ENCODE measurements around the gene NNAT. TPM values are rescaled to one million over a fixed set of nuclear protein-coding genes. Genes with fewer than 3 reads are reported as not detected.

NNAT gene
- total and polyA plus RNA-seq, 2 experiments from 2014 or later, result 0.90 TPM; not detected in 1

DNA sequence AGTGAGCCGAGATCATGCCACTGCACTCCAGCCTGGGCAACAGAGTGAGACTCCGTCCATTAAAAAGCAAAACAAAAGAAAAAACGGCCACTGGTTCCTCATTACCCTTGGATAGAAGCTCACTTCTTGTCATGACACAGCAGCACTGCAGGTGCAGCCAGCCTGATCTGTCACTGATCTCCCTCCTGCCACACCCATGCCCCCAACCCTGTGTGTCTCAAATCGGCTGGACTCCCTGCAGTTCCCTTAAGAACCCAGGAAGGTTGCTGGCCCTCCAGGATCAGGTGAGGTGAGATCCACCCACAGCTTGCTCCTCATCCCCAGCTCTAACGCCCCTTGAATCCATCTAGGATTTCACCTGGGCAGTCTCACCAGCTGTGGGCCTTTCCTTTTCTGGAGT is 26.3 kb upstream of the NNAT start:
- Histone ChIP-seq H3K9me3 (ENCODE audit: low read depth) (no peaks in the 10 kb centered on the region), H3K9ac (no peak overlapping the region), H3K79me2 (ENCODE audit: insufficient read depth) (no peaks in the 10 kb centered on the region), H3K4me1 (ENCODE audit: insufficient read depth) (no peaks in the 10 kb centered on the region), H3K36me3 (ENCODE audit: low read depth) (no peaks in the 10 kb centered on the region), H3K27me3 (replicated peaks; ENCODE audit: insufficient read depth) (no peaks in the 10 kb centered on the region), H2AFZ (no peak overlapping the region), H3K27ac (no peak overlapping the region), H3K9me2 (ENCODE audit: insufficient read depth) (no peaks in the 10 kb centered on the region), H3F3A (ENCODE audit: insufficient read depth) (peaks cover 6% of the 10 kb centered on the region; the same call in 1 of the 2 replicates), H4K20me1 (ENCODE audit: insufficient read depth) (no peaks in the 10 kb centered on the region), H3K4me2 (ENCODE audit: unreplicated experiment) (no peak overlapping the region), H3K4me3 (no peak overlapping the region)
- in situ Hi-C loops (cut with MboI), result no loop called here
- no peak for DNase-seq
- TF ChIP-seq EZH2 (IDR thresholded peaks at IDR 0.05; ENCODE audit: insufficient read depth, poor library complexity, severe bottlenecking) (no peak), EZH2phosphoT487 (IDR thresholded peaks at IDR 0.05; ENCODE audit: insufficient read depth, low read depth) (no peak)
- WGBS, 2 experiments (ENCODE audit: low coverage in 1 of 2, low lambda C conversion rate in 2 of 2, missing lambda C conversion rate in 2 of 2), result 50 to 60% methylated on average over 5 of the region's 5 CpGs

DNA sequence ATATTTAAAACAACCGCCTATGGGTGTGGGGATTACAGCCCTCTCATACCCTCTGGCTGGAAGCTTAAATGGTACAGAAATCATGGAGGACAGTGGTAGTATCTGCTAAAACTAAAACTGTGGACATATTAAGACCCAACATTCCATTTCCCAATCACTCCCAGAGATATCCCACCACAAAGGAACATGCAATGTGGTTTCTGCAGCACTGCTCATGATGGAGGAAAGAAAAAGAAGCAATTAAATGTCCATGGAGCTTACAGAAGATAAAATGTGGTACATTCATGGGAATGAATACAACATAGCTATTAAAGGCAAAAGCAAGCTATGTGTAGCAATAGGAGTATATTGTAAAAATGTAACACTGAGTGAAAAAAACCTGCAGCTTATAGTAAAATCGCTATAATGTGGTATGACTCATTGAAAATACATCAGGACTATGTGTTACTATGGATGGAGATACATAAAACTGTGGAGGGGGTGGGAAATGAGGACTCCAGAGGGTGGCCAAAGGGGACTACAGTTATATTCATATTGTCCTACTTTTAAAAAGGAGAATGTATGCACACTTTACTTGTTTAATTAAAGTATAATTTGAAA is 22.9 kb upstream of the NNAT start:
- Histone ChIP-seq H3K9me2 (ENCODE audit: insufficient read depth) (no peaks in the 10 kb centered on the region), H3F3A (ENCODE audit: insufficient read depth) (peaks cover 8% of the 10 kb centered on the region; the same call in 1 of the 2 replicates), H3K27me3 (replicated peaks; ENCODE audit: insufficient read depth) (no peaks in the 10 kb centered on the region), H3K36me3 (ENCODE audit: low read depth) (no peaks in the 10 kb centered on the region), H3K4me1 (ENCODE audit: insufficient read depth) (no peaks in the 10 kb centered on the region), H4K20me1 (ENCODE audit: insufficient read depth) (no peaks in the 10 kb centered on the region), H3K79me2 (ENCODE audit: insufficient read depth) (no peaks in the 10 kb centered on the region), H3K9me3 (ENCODE audit: low read depth) (no peaks in the 10 kb centered on the region), H3K9ac (no peak overlapping the region), H3K27ac (no peak overlapping the region), H3K4me3 (no peak overlapping the region), H2AFZ (no peak overlapping the region), H3K4me2 (ENCODE audit: unreplicated experiment) (no peak overlapping the region)
- 89% methylated on average over 2 of the region's 2 CpGs for WGBS, 2 experiments (ENCODE audit: low coverage in 1 of 2, low lambda C conversion rate in 2 of 2, missing lambda C conversion rate in 2 of 2)
- in situ Hi-C loops (cut with MboI), result no loop called here
- no peak for DNase-seq
- TF ChIP-seq EZH2phosphoT487 (IDR thresholded peaks at IDR 0.05; ENCODE audit: insufficient read depth, low read depth) (no peak), EZH2 (IDR thresholded peaks at IDR 0.05; ENCODE audit: insufficient read depth, poor library complexity, severe bottlenecking) (no peak)

DNA sequence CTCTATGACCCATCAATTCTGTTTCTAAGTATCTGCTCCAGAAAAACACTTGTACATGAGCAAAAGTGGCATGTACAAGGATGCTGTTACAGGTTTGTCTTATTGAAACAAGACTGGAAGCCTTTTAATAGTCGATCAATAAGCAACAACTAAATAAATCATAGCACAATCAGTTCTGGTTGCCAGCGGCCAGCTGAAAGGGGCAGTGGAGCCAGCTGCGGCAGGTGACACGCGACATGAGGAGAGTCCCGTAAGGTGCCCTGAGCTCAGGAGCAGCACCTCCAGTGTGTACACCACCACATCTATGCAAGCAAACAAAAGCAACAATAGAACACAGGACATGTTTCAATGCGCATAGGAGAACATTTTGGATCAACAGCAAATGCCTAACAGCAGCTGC is 20.7 kb upstream of the NNAT start:
- H3K27ac ChIP-seq, result no peak overlapping the region
- no peaks in the 10 kb centered on the region for H3K9me3 ChIP-seq (ENCODE audit: low read depth)
- H3K36me3 ChIP-seq (ENCODE audit: low read depth), result no peaks in the 10 kb centered on the region
- WGBS, 2 experiments (ENCODE audit: low coverage in 1 of 2, low lambda C conversion rate in 2 of 2, missing lambda C conversion rate in 2 of 2), result 95% methylated on average over 7 of the region's 7 CpGs
- in situ Hi-C loops (cut with MboI), result no loop called here
- TF ChIP-seq EZH2phosphoT487 (IDR thresholded peaks at IDR 0.05; ENCODE audit: insufficient read depth, low read depth), result no peak
- TF ChIP-seq EZH2 (IDR thresholded peaks at IDR 0.05; ENCODE audit: insufficient read depth, poor library complexity, severe bottlenecking), result no peak
- no peaks in the 10 kb centered on the region for H3K79me2 ChIP-seq (ENCODE audit: insufficient read depth)
- no peak overlapping the region for H3K9ac ChIP-seq
- H3K4me3 ChIP-seq, result no peak overlapping the region
- H3F3A ChIP-seq (ENCODE audit: insufficient read depth), result peaks cover 16% of the 10 kb centered on the region; the same call in 1 of the 2 replicates
- no peaks in the 10 kb centered on the region for H3K9me2 ChIP-seq (ENCODE audit: insufficient read depth)
- H3K27me3 ChIP-seq (replicated peaks; ENCODE audit: insufficient read depth), result no peaks in the 10 kb centered on the region
- no peak for DNase-seq
- no peaks in the 10 kb centered on the region for H3K4me1 ChIP-seq (ENCODE audit: insufficient read depth)
- no peaks in the 10 kb centered on the region for H4K20me1 ChIP-seq (ENCODE audit: insufficient read depth)
- no peak overlapping the region for H3K4me2 ChIP-seq (ENCODE audit: unreplicated experiment)
- H2AFZ ChIP-seq, result no peak overlapping the region

DNA sequence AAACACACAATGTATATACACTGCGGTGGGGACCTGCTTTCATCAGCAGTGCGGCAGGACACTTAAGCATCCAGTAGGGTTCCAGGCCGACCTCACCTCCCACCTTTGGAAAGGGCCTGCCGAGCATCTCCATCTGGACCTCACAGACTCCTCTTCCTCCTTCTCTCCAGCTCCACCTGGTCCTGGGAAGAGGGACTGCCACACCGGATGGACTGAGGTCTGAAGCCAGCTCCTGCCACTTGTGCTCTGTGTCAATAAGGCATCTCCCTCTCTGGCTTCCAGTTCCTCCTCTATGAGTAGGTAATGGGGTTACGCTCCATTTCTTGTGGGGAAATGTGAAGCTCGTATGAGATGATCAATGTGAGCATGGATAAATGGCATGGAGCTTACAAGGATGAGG is 19.1 kb upstream of the NNAT start:
- H3K79me2 ChIP-seq (ENCODE audit: insufficient read depth), result no peaks in the 10 kb centered on the region
- 75 to 80% methylated on average over 7 of the region's 7 CpGs for WGBS, 2 experiments (ENCODE audit: low coverage in 1 of 2, low lambda C conversion rate in 2 of 2, missing lambda C conversion rate in 2 of 2)

More for the DNA sequence above, 19.1 kb upstream of the NNAT start:
- no peak overlapping the region for H3K27ac ChIP-seq
- H4K20me1 ChIP-seq (ENCODE audit: insufficient read depth), result no peaks in the 10 kb centered on the region
- H3K4me2 ChIP-seq (ENCODE audit: unreplicated experiment), result no peak overlapping the region
- H3K9ac ChIP-seq, result no peak overlapping the region
- no peaks in the 10 kb centered on the region for H3K36me3 ChIP-seq (ENCODE audit: low read depth)
- no peak overlapping the region for H2AFZ ChIP-seq
- no peaks in the 10 kb centered on the region for H3K9me3 ChIP-seq (ENCODE audit: low read depth)
- no peaks in the 10 kb centered on the region for H3K9me2 ChIP-seq (ENCODE audit: insufficient read depth)
- in situ Hi-C loops (cut with MboI), result no loop called here
- no peak overlapping the region for H3K4me3 ChIP-seq
- DNase-seq, result no peak
- no peak for TF ChIP-seq EZH2 (IDR thresholded peaks at IDR 0.05; ENCODE audit: insufficient read depth, poor library complexity, severe bottlenecking)
- TF ChIP-seq EZH2phosphoT487 (IDR thresholded peaks at IDR 0.05; ENCODE audit: insufficient read depth, low read depth), result no peak
- H3K4me1 ChIP-seq (ENCODE audit: insufficient read depth), result no peaks in the 10 kb centered on the region
- no peaks in the 10 kb centered on the region for H3K27me3 ChIP-seq (replicated peaks; ENCODE audit: insufficient read depth)
- H3F3A ChIP-seq (ENCODE audit: insufficient read depth), result peaks cover 16% of the 10 kb centered on the region; the same call in 1 of the 2 replicates

Data from GM23248 (cell line).